Progenitor cell of endocrine pancreas (in vitro differentiated cells): ENCODE data around the gene KIF1A. TPM values are rescaled to one million over a fixed set of nuclear protein-coding genes. Genes with fewer than 3 reads are reported as not detected.

Experiments used
- DNase-seq: peaks from one replicate; pipeline ENCODE4 v3.0.0; 2021; ENCODE audit warnings: low spot score; ENCODE audit not compliant: unreplicated experiment
- H3K27ac Mint-ChIP-seq: 2 replicates; pipeline ENCODE4 v1.8.0; 2021; ENCODE audit warnings: mild to moderate bottlenecking, moderate library complexity, mixed read lengths
- H3K27me3 Mint-ChIP-seq: 2 replicates; pipeline ENCODE4 v1.8.0; 2021; ENCODE audit warnings: mixed read lengths
- H3K36me3 Mint-ChIP-seq: 2 replicates; pipeline ENCODE4 v1.8.0; 2022; ENCODE audit warnings: mixed read lengths; ENCODE audit not compliant: insufficient read depth
- H3K4me1 Mint-ChIP-seq: 2 replicates; pipeline ENCODE4 v1.8.0; 2021; ENCODE audit warnings: low read depth, mixed read lengths
- H3K4me3 Mint-ChIP-seq: 2 replicates; pipeline ENCODE4 v1.8.0; 2021; ENCODE audit warnings: low read depth, mild to moderate bottlenecking, moderate library complexity, mixed read lengths
- H3K9me3 Mint-ChIP-seq: 2 replicates; pipeline ENCODE4 v1.8.0; 2021; ENCODE audit warnings: low read depth, mixed read lengths
- total RNA-seq: library from RNA; stranded (reverse); gene quantifications from 2 replicates; pipeline ENCODE4 v1.2.1, GENCODE V29; 2021
- TF ChIP-seq, protein P1 (sequence below): fragments of 200-600 bp; sonication (generic); IDR thresholded peaks from one replicate; pipeline ENCODE4 v1.5.0; 2021; ENCODE audit warnings: antibody characterized with exemption, mild to moderate bottlenecking; ENCODE audit not compliant: unreplicated experiment

The KIF1A gene
- total RNA-seq, 1 donor from 2014 or later: 132 TPM

DNA sequence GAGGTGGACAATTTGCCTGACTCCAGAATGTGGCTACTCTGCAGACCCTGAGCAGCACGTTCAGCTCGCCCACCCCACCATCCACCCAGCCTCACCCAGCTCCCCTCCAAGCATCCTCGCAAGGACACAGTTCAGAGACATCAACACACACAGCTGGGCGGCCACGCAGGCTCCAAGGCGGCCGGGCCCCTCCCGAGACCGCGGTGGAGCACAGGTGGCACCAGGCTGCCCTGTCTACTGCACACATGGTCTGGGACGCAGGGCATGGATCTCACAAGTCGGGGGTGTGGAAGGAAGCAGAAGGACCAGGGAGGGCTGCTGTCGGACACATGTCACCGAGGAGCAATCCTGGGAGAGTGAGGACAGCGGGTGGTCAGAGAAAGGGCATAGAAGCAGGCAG is 92.1 kb downstream of the KIF1A start:
- Mint-ChIP-seq H3K4me3 (no peak overlapping the region), H3K27ac (no peak overlapping the region), H3K4me1 (no peaks in the 10 kb centered on the region), H3K36me3 (peaks cover 4% of the 10 kb centered on the region), H3K9me3 (no peaks in the 10 kb centered on the region), H3K27me3 (no peaks in the 10 kb centered on the region)
- TF ChIP-seq, protein P1, sequence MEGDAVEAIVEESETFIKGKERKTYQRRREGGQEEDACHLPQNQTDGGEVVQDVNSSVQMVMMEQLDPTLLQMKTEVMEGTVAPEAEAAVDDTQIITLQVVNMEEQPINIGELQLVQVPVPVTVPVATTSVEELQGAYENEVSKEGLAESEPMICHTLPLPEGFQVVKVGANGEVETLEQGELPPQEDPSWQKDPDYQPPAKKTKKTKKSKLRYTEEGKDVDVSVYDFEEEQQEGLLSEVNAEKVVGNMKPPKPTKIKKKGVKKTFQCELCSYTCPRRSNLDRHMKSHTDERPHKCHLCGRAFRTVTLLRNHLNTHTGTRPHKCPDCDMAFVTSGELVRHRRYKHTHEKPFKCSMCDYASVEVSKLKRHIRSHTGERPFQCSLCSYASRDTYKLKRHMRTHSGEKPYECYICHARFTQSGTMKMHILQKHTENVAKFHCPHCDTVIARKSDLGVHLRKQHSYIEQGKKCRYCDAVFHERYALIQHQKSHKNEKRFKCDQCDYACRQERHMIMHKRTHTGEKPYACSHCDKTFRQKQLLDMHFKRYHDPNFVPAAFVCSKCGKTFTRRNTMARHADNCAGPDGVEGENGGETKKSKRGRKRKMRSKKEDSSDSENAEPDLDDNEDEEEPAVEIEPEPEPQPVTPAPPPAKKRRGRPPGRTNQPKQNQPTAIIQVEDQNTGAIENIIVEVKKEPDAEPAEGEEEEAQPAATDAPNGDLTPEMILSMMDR: no peak
- no peak for DNase-seq

DNA sequence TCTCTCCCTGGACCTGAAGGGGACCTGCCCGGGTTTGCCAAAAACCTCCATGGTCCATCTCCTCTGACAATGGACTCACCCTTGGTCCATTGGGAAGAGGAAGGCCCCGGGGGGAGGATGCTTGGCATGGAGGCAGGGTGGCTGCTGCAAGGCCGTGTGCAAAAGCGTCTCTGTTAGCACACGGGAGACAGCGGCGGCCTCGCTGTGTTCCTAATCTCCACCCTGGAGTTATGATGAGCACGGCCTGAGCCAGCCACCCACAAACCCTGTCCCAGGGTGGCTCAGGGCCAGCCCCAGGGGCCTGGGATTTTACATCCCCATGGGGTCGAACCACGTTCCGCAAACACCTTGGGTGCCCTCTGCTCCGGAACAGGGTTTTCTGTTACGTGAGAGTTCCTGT is 92.6 kb downstream of the KIF1A start:
- H3K4me3 Mint-ChIP-seq: no peak overlapping the region
- TF ChIP-seq, protein P1: no peak
- no peak for DNase-seq
- H3K27me3 Mint-ChIP-seq: no peaks in the 10 kb centered on the region
- peaks cover 4% of the 10 kb centered on the region for H3K36me3 Mint-ChIP-seq
- H3K4me1 Mint-ChIP-seq: no peaks in the 10 kb centered on the region
- H3K9me3 Mint-ChIP-seq: no peaks in the 10 kb centered on the region
- H3K27ac Mint-ChIP-seq: no peak overlapping the region

DNA sequence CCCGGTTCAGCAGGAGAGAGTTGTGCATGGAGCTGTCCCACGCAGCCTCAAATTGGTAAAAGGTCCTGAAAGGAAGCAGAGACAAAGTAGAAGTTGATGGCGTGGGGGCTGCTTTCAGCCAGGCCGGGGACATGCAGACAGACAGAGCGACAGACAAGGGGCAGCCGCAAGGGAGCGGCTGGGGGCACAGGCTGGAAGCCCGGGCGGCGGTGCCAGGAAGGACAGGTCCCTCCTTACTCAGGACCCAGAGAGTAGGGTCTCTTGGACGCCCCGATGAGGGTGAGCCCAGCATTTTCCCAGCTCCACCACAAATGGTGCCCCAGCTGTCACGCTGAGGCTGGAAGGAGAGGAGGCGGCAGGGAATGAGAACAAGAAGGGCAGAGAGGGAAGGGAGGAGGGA is 93.1 kb downstream of the KIF1A start:
- peak overlapping the region; percentile 5 for H3K27ac Mint-ChIP-seq
- H3K9me3 Mint-ChIP-seq: no peaks in the 10 kb centered on the region
- DNase-seq: no peak
- H3K4me3 Mint-ChIP-seq: no peak overlapping the region
- H3K27me3 Mint-ChIP-seq: no peaks in the 10 kb centered on the region
- H3K4me1 Mint-ChIP-seq: no peaks in the 10 kb centered on the region
- TF ChIP-seq, protein P1: no peak
- peaks cover 4% of the 10 kb centered on the region for H3K36me3 Mint-ChIP-seq

DNA sequence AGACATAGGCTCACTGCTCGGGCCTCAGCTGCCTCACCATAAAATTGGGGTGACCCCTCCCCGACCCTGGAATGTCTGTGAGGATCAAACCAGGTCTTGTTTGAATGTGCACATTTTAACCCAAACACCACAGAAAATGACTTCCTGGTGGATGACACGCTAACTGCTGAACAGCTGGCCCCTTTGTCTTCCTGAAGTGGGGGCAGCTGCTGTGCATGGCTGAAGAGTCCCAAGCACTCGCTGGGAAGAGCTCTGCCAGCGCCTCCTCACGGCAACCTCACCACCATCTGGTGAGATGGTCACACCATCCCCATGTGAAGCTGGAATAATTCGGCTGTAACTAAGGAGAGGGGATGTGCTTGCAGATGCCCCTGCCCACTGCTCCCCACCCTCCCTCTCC is 94.3 kb downstream of the KIF1A start:
- Mint-ChIP-seq H3K27ac (no peak overlapping the region), H3K4me3 (no peak overlapping the region), H3K4me1 (no peaks in the 10 kb centered on the region), H3K27me3 (no peaks in the 10 kb centered on the region), H3K36me3 (peaks cover 4% of the 10 kb centered on the region), H3K9me3 (no peaks in the 10 kb centered on the region)
- TF ChIP-seq, protein P1: no peak
- no peak for DNase-seq

DNA sequence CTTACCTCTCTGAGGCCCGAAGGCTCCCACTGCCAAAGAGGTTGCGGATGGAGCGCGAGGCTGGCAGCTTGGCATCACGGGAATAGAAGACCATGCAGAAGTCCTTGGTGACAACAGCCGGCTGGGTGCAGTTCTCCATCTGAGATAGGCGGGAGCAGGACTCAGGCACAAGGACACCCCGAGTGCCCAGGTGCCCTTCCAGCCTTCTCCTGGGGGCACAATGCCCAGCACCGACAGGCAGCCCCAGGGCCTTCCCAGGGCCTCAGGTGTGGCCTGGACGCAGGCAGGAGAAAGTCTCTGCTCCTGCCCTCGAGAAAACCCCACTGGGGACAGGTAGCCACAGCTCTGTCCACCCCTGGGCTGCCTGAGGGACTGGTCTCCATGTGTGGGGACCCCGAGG is 94.8 kb downstream of the KIF1A start:
- DNase-seq: no peak
- Mint-ChIP-seq H3K27me3 (no peaks in the 10 kb centered on the region), H3K9me3 (no peaks in the 10 kb centered on the region), H3K4me1 (no peaks in the 10 kb centered on the region), H3K36me3 (peaks cover 4% of the 10 kb centered on the region), H3K27ac (no peak overlapping the region), H3K4me3 (no peak overlapping the region)
- TF ChIP-seq, protein P1: no peak
